ENCODE measurements around the gene PANK1.

GRCh38 chr10:89644967-89645741 lies at the start of gene PANK1:
- TF ChIP-seq FOXP4 (CRISPR knock-in tag; IDR thresholded peaks at IDR 0.05) (no peak), USF1 (CRISPR knock-in tag; IDR thresholded peaks at IDR 0.05) (no peak), CTCF (IDR thresholded peaks at IDR 0.05) (no peak), ZNF396 (CRISPR knock-in tag; IDR thresholded peaks at IDR 0.05; ENCODE audit: borderline replicate concordance) (no peak), E2F1 (CRISPR knock-in tag; IDR thresholded peaks at IDR 0.05) (no peak), TEAD4 (CRISPR knock-in tag; IDR thresholded peaks at IDR 0.05) (no peak), AFF4 (CRISPR knock-in tag; IDR thresholded peaks at IDR 0.05; ENCODE audit: borderline replicate concordance) (no peak), HMGXB4 (CRISPR knock-in tag; IDR thresholded peaks at IDR 0.05) (no peak)
